Thymus (tissue), 11 donors: Measurements from ENCODE around the gene KLRC2. TPM values are rescaled to one million over a fixed set of nuclear protein-coding genes. Genes with fewer than 3 reads are reported as not detected.
"Not testable (repeated sequence)": the region's sequence is repeated elsewhere in the genome, so short reads cannot be mapped to it uniquely, and the experiment has no call there.

Source experiments
- DNase-seq, 9 donors: peaks; one replicate each; pipeline ENCODE4 v3.0.0-alpha.2; 2013; ENCODE audit warnings: low spot score in 9 of 9, low read depth in 6 of 9, missing footprints in 1 of 9
- H3K27ac ChIP-seq, 2 donors: one replicate each; pipeline ENCODE4 v1.5.1; 2013; ENCODE audit warnings: control low read depth in 1 of 2, low read depth in 1 of 2, low read length in 1 of 2, mild to moderate bottlenecking in 1 of 2, moderate library complexity in 1 of 2
- H3K27me3 ChIP-seq, 2 donors: one replicate each; pipeline ENCODE4 v1.5.1; 2013; ENCODE audit warnings: low read length in 1 of 2; ENCODE audit not compliant: control insufficient read depth in 2 of 2, insufficient read depth in 1 of 2
- H3K36me3 ChIP-seq, 2 donors: one replicate each; pipeline ENCODE4 v1.5.1; 2013; ENCODE audit warnings: low read length in 1 of 2, mild to moderate bottlenecking in 1 of 2, moderate library complexity in 1 of 2; ENCODE audit not compliant: control insufficient read depth in 2 of 2, insufficient read depth in 2 of 2
- H3K4me1 ChIP-seq, 2 donors: one replicate each; pipeline ENCODE4 v1.5.1; 2013; ENCODE audit warnings: low read length in 2 of 2; ENCODE audit not compliant: control insufficient read depth in 2 of 2, insufficient read depth in 2 of 2
- H3K4me3 ChIP-seq, 2 donors: one replicate each; pipeline ENCODE4 v1.5.1; 2013; ENCODE audit warnings: low read length in 2 of 2, control low read depth in 1 of 2, mild to moderate bottlenecking in 1 of 2
- H3K9me3 ChIP-seq, 2 donors: one replicate each; pipeline ENCODE4 v1.5.1; 2013; ENCODE audit warnings: low read length in 1 of 2, mild to moderate bottlenecking in 1 of 2; ENCODE audit not compliant: control insufficient read depth in 2 of 2, insufficient read depth in 1 of 2
- WGBS: extraction: QIAGEN DNeasy Blood & Tissue Kit; methylation state at CpG from one replicate; pipeline ENCODE4 v1.1.7; 2013; 5-methylcytosine and 5-hydroxymethylcytosine counted together
- polyA plus RNA-seq: library from polyadenylated mRNA; stranded (reverse); fragments of 200-250 nt; gene quantifications from one replicate; pipeline ENCODE4 v1.2.3, GENCODE V29; 2013
- total RNA-seq: library from RNA; stranded (reverse); fragments of 120-200 nt; gene quantifications from one replicate; pipeline ENCODE4 v1.2.4, GENCODE V29; 2013
- donor health status: healthy.

Gene KLRC2
- total and polyA plus RNA-seq, 2 donors: 1.2 to 10.8 TPM

GRCh38 chr12:10453156-10453555 lies 17.3 kb upstream of the KLRC2 start, which contains the start of gene KLRC1:
KLRC1 (minus strand) TSS chr12:10453377; CDS start chr12:10451156, 2,221 bp downstream.
- H3K27ac ChIP-seq: no peak within 1 kb of the TSS
- no peaks in the 10 kb centered on the region for H3K4me1 ChIP-seq
- no peaks in the 10 kb centered on the region for H3K27me3 ChIP-seq
- H3K4me3 ChIP-seq: no peak within 1 kb of the TSS
- no peak for DNase-seq
- 73% methylated on average over 2 of the region's 2 CpGs for WGBS
- H3K9me3 ChIP-seq: peaks cover 0 to 7% of the 10 kb centered on the region in 2 donors
- no peaks in the 10 kb centered on the region for H3K36me3 ChIP-seq

- no peaks in the 10 kb centered on the region for H3K27me3 ChIP-seq
- H3K4me3 ChIP-seq: no peak overlapping the region
- WGBS: over 99% methylated on average over 4 of the region's 4 CpGs
- no peaks in the 10 kb centered on the region for H3K9me3 ChIP-seq
- no peak overlapping the region for H3K27ac ChIP-seq
- no peaks in the 10 kb centered on the region for H3K4me1 ChIP-seq
- DNase-seq: no peak
- no peaks in the 10 kb centered on the region for H3K36me3 ChIP-seq
Measured at GRCh38 chr12:10448236-10448635, 12.4 kb upstream of the KLRC2 start.

- not testable (repeated sequence) for H3K4me1 ChIP-seq, H3K36me3 ChIP-seq, H3K27me3 ChIP-seq, H3K9me3 ChIP-seq, H3K27ac ChIP-seq, DNase-seq, H3K4me3 ChIP-seq
- 85% methylated on average over 5 of the region's 5 CpGs for WGBS
Measured at GRCh38 chr12:10446052-10446451, 10.2 kb upstream of the KLRC2 start.

- H3K27ac ChIP-seq, H3K27me3 ChIP-seq, H3K4me1 ChIP-seq, H3K36me3 ChIP-seq, H3K9me3 ChIP-seq, DNase-seq, H3K4me3 ChIP-seq: not testable (repeated sequence)
- 98% methylated on average over 8 of the region's 8 CpGs for WGBS
Measured at GRCh38 chr12:10441144-10441543, 5.3 kb upstream of the KLRC2 start.

- not testable (repeated sequence) for DNase-seq, H3K4me3 ChIP-seq, H3K27ac ChIP-seq, H3K27me3 ChIP-seq, H3K9me3 ChIP-seq, H3K4me1 ChIP-seq, H3K36me3 ChIP-seq
- 98% methylated on average over 2 of the region's 2 CpGs for WGBS
Measured at GRCh38 chr12:10439608-10440274, 3.9 kb upstream of the KLRC2 start.

- not testable (repeated sequence) for DNase-seq, H3K27me3 ChIP-seq, H3K27ac ChIP-seq, H3K4me1 ChIP-seq, H3K4me3 ChIP-seq, H3K9me3 ChIP-seq, H3K36me3 ChIP-seq
- WGBS: 85% methylated on average over 1 of the region's 2 CpGs
Measured at GRCh38 chr12:10437601-10438000, 1.8 kb upstream of the KLRC2 start.

- DNase-seq, H3K27me3 ChIP-seq, H3K4me3 ChIP-seq, H3K9me3 ChIP-seq, H3K36me3 ChIP-seq, H3K27ac ChIP-seq, H3K4me1 ChIP-seq: not testable (repeated sequence)
- WGBS: 93% methylated on average over 4 of the region's 4 CpGs
Measured at GRCh38 chr12:10430623-10431022, 5.2 kb downstream of the KLRC2 start.

GRCh38 chr12:10425938-10426337 lies 9.9 kb downstream of the KLRC2 start:
- not testable (repeated sequence) for H3K9me3 ChIP-seq, H3K4me3 ChIP-seq, H3K27me3 ChIP-seq, H3K27ac ChIP-seq, H3K4me1 ChIP-seq, DNase-seq, H3K36me3 ChIP-seq
- WGBS: 97% methylated on average over 8 of the region's 8 CpGs

GRCh38 chr12:10424260-10424899 lies 11.4 kb downstream of the KLRC2 start:
- DNase-seq, H3K4me3 ChIP-seq, H3K4me1 ChIP-seq, H3K27ac ChIP-seq, H3K27me3 ChIP-seq, H3K9me3 ChIP-seq, H3K36me3 ChIP-seq: not testable (repeated sequence)
- 95% methylated on average over 1 of the region's 1 CpG for WGBS
